ENCODE data around the gene IPMK.

GRCh38 chr10:58152673-58153263 is 114.9 kb downstream of the IPMK start:
- TF ChIP-seq, protein P1, sequence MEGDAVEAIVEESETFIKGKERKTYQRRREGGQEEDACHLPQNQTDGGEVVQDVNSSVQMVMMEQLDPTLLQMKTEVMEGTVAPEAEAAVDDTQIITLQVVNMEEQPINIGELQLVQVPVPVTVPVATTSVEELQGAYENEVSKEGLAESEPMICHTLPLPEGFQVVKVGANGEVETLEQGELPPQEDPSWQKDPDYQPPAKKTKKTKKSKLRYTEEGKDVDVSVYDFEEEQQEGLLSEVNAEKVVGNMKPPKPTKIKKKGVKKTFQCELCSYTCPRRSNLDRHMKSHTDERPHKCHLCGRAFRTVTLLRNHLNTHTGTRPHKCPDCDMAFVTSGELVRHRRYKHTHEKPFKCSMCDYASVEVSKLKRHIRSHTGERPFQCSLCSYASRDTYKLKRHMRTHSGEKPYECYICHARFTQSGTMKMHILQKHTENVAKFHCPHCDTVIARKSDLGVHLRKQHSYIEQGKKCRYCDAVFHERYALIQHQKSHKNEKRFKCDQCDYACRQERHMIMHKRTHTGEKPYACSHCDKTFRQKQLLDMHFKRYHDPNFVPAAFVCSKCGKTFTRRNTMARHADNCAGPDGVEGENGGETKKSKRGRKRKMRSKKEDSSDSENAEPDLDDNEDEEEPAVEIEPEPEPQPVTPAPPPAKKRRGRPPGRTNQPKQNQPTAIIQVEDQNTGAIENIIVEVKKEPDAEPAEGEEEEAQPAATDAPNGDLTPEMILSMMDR (conservative IDR thresholded peaks at IDR 0.05): peak; percentile 83
- TF ChIP-seq ZFX (IDR thresholded peaks at IDR 0.05): no peak

Data from C4-2B (cell line).